ENCODE data around the gene NUP214. TPM values are rescaled to one million over a fixed set of nuclear protein-coding genes. Genes with fewer than 3 reads are reported as not detected.

Gene NUP214
- total and polyA plus RNA-seq, 2 experiments from 2014 or later, result 14.7 to 29.0 TPM

GRCh38 chr9:131257266-131258025, 132.1 kb downstream of the NUP214 start:
- Histone ChIP-seq H3K27ac (peak overlapping the region; percentile 75), H3K4me3 (no peak overlapping the region), H3K4me1 (ENCODE audit: low read depth) (peaks cover 22% of the 10 kb centered on the region), H3K36me3 (peaks cover 15% of the 10 kb centered on the region), H3K9me3 (ENCODE audit: low read depth) (no peaks in the 10 kb centered on the region), H3K27me3 (no peaks in the 10 kb centered on the region)
- TF ChIP-seq CTCF (IDR thresholded peaks at IDR 0.05; ENCODE audit: low read depth, low read length), result no peak
- no peak for DNase-seq (ENCODE audit: low read depth in 1 of 2, low spot score in 1 of 2)

GRCh38 chr9:131258186-131258585, 132.8 kb downstream of the NUP214 start:
- Histone ChIP-seq H3K27me3 (no peaks in the 10 kb centered on the region), H3K4me1 (ENCODE audit: low read depth) (peaks cover 22% of the 10 kb centered on the region), H3K27ac (peak overlapping the region; percentile 75), H3K9me3 (ENCODE audit: low read depth) (no peaks in the 10 kb centered on the region), H3K4me3 (no peak overlapping the region), H3K36me3 (peaks cover 15% of the 10 kb centered on the region)
- TF ChIP-seq CTCF (IDR thresholded peaks at IDR 0.05; ENCODE audit: low read depth, low read length), result no peak
- no peak for DNase-seq (ENCODE audit: low read depth in 1 of 2, low spot score in 1 of 2)

- no peak for DNase-seq (ENCODE audit: low read depth in 1 of 2, low spot score in 1 of 2)
- no peak for TF ChIP-seq CTCF (IDR thresholded peaks at IDR 0.05; ENCODE audit: low read depth, low read length)
- H3K4me1 ChIP-seq (ENCODE audit: low read depth), result peaks cover 16% of the 10 kb centered on the region
Measured at GRCh38 chr9:131258698-131259431, 133.5 kb downstream of the NUP214 start.

GRCh38 chr9:131259432-131259898, 134.1 kb downstream of the NUP214 start:
- peaks cover 15% of the 10 kb centered on the region for H3K36me3 ChIP-seq
- H3K27me3 ChIP-seq, result no peaks in the 10 kb centered on the region
- H3K4me1 ChIP-seq (ENCODE audit: low read depth), result peaks cover 12% of the 10 kb centered on the region
- peak overlapping the region; percentile 75 for H3K27ac ChIP-seq
- TF ChIP-seq CTCF (IDR thresholded peaks at IDR 0.05; ENCODE audit: low read depth, low read length), result no peak
- no peak overlapping the region for H3K4me3 ChIP-seq
- no peaks in the 10 kb centered on the region for H3K9me3 ChIP-seq (ENCODE audit: low read depth)
- DNase-seq (ENCODE audit: low read depth in 1 of 2, low spot score in 1 of 2), result no peak

More at GRCh38 chr9:131258698-131259431, 133.5 kb downstream of the NUP214 start:
- Histone ChIP-seq H3K36me3 (peaks cover 15% of the 10 kb centered on the region), H3K4me3 (no peak overlapping the region), H3K27ac (peak overlapping the region; percentile 75), H3K9me3 (ENCODE audit: low read depth) (no peaks in the 10 kb centered on the region), H3K27me3 (no peaks in the 10 kb centered on the region)

- H3K27ac ChIP-seq, result peak overlapping the region; percentile 75
- no peaks in the 10 kb centered on the region for H3K9me3 ChIP-seq (ENCODE audit: low read depth)
- H3K4me1 ChIP-seq (ENCODE audit: low read depth), result peaks cover 6% of the 10 kb centered on the region
- H3K36me3 ChIP-seq, result peaks cover 15% of the 10 kb centered on the region
- no peak for TF ChIP-seq CTCF (IDR thresholded peaks at IDR 0.05; ENCODE audit: low read depth, low read length)
- no peak overlapping the region for H3K4me3 ChIP-seq
- no peaks in the 10 kb centered on the region for H3K27me3 ChIP-seq
- no peak for DNase-seq (ENCODE audit: low read depth in 1 of 2, low spot score in 1 of 2)
Measured at GRCh38 chr9:131259916-131260597, 134.7 kb downstream of the NUP214 start.

All from cardiac muscle cell (in vitro differentiated cells and primary cell).